Right lobe of liver (tissue), 6 donors: ENCODE data around the gene TMX2. TPM values are rescaled to one million over a fixed set of nuclear protein-coding genes. Genes with fewer than 3 reads are reported as not detected.

Experiments
- ATAC-seq, 4 donors: fragments of 200-7000 bp; cut with Tn5 transposase; one replicate each; pipeline ENCODE4 v1.9.1; 2020; ENCODE audit warnings: mild to moderate bottlenecking in 4 of 4, moderate library complexity in 4 of 4
- DNase-seq, 3 donors: peaks; one replicate each; pipeline ENCODE4 v3.0.0-alpha.2; 2020
- H3K27ac ChIP-seq, 3 donors: fragments of 200-600 bp; one replicate each; pipeline ENCODE4 v1.8.0; 2022
- H3K27me3 ChIP-seq, 2 donors: fragments of 200-600 bp; one replicate each; pipeline ENCODE4 v1.8.0; 2022
- H3K36me3 ChIP-seq, 4 donors: fragments of 200-600 bp; sonication (generic) in 1 of 4; one replicate each; pipeline versions ENCODE4 v1.5.1 to v1.8.0; 2017 to 2022; ENCODE audit warnings: control low read depth in 1 of 4
- H3K4me1 ChIP-seq, 4 donors: fragments of 200-600 bp; sonication (generic) in 1 of 4; one replicate each; pipeline versions ENCODE4 v1.5.1 to v1.8.0; 2017 to 2022; ENCODE audit warnings: control low read depth in 1 of 4
- H3K4me3 ChIP-seq, 3 donors: fragments of 200-600 bp; one replicate each; pipeline ENCODE4 v1.8.0; 2022
- H3K9me3 ChIP-seq, 4 donors: fragments of 200-600 bp; sonication (generic) in 1 of 4; one replicate each; pipeline versions ENCODE4 v1.5.1 to v1.8.0; 2017 to 2022; ENCODE audit warnings: control low read depth in 1 of 4
- CTCF ChIP-seq, 4 donors: fragments of 200-600 bp in 3 of 4; fragments of 450-650 bp in 1 of 4; IDR thresholded peaks; one replicate each; pipeline versions ENCODE4 v1.5.1 to v1.8.0; 2016 to 2022; ENCODE audit warnings: antibody characterized with exemption in 4 of 4, mild to moderate bottlenecking in 2 of 4
- POLR2A ChIP-seq: fragments of 450-650 bp; IDR thresholded peaks from one replicate; pipeline ENCODE4 v1.6.1; 2017; ENCODE audit warnings: antibody characterized with exemption, mild to moderate bottlenecking
- WGBS: methylation state at CpG from one replicate; pipeline ENCODE4 v1.1.6; 2018; ENCODE audit warnings: low coverage, low lambda C conversion rate; ENCODE audit not compliant: insufficient coverage; ENCODE audit errors: missing lambda C conversion rate; 5-methylcytosine and 5-hydroxymethylcytosine counted together
- intact Hi-C, 2 donors: fragments of 100-400 bp; cut with DNase I; formaldehyde crosslinking; loops; one replicate each; pipeline versions ENCODE4 v1.11.2 to v1.14.1; 2022
- total RNA-seq, 6 experiments: library from RNA; depleted of rRNA in 2 of 6; stranded (reverse); fragments of >200 nt in 2 of 6; fragmentation: NEBNext Ultra II Directional in 3 of 6; extraction: Animal tissue kit (Norgen Biotek cat#: 25700) in 3 of 6; gene quantifications; one replicate each; pipeline versions ENCODE4 v1.1.0 to v1.2.4, GENCODE V29; 2016 to 2023
- donor health status: DM: no; HTN: yes; CAD: no.
- donor health status: DM: no; HTN: no; CAD: no.
- donor health status: DM: no; HTN: no; CAD: no.
- donor health status: DM: no; HTN: yes; CAD: no.
- donor health status: DM: no; HTN: yes; CAD: no.

Gene TMX2
- total RNA-seq, 6 experiments from 2014 or later, result 39.1 to 53.8 (median 48.5) TPM

- H3K4me1 ChIP-seq, result peaks cover 0 to 80% (median 38%) of the 10 kb centered on the region in 4 donors
- TF ChIP-seq CTCF (IDR thresholded peaks at IDR 0.05) (no peak), POLR2A (no peak)
- peaks cover 0 to 2% (median 0%) of the 10 kb centered on the region in 4 donors for H3K36me3 ChIP-seq
- no peak overlapping the region for H3K4me3 ChIP-seq
- DNase-seq, result no peak
- H3K27me3 ChIP-seq, result no peaks in the 10 kb centered on the region
- H3K27ac ChIP-seq, result peak overlapping the region in 2 of 3 donors; percentile 7 to 12
- intact Hi-C loops, result no loop called here
- no peaks in the 10 kb centered on the region for H3K9me3 ChIP-seq
- WGBS, result 75% methylated on average over 3 of the region's 3 CpGs
- no peak for ATAC-seq
Measured at GRCh38 chr11:57781529-57781943, 69.1 kb downstream of the TMX2 start.

- WGBS, result 72% methylated on average over 2 of the region's 2 CpGs
- DNase-seq (no peak), ATAC-seq (no peak)
- Histone ChIP-seq H3K4me1 (peaks cover 3 to 73% (median 28%) of the 10 kb centered on the region in 4 donors), H3K4me3 (no peak overlapping the region), H3K27me3 (no peaks in the 10 kb centered on the region), H3K36me3 (peaks cover 0 to 2% (median 0%) of the 10 kb centered on the region in 4 donors), H3K9me3 (no peaks in the 10 kb centered on the region), H3K27ac (no peak overlapping the region)
- no peak for TF ChIP-seq POLR2A
- TF ChIP-seq CTCF (IDR thresholded peaks at IDR 0.05), result no peak
- intact Hi-C loops, result no loop called here
Measured at GRCh38 chr11:57785072-57785471, 72.7 kb downstream of the TMX2 start.

- intact Hi-C loops, result no loop called here
- no peaks in the 10 kb centered on the region for H3K36me3 ChIP-seq
- no peak for DNase-seq
- H3K4me1 ChIP-seq, result peaks cover 1 to 71% (median 26%) of the 10 kb centered on the region in 4 donors
- 93% methylated on average over 3 of the region's 4 CpGs for WGBS
- H3K27me3 ChIP-seq, result no peaks in the 10 kb centered on the region
- H3K27ac ChIP-seq, result no peak overlapping the region
- no peak overlapping the region for H3K4me3 ChIP-seq
- ATAC-seq, result no peak
- H3K9me3 ChIP-seq, result no peaks in the 10 kb centered on the region
- TF ChIP-seq POLR2A (no peak), CTCF (IDR thresholded peaks at IDR 0.05) (no peak)
Measured at GRCh38 chr11:57786436-57786835, 74.0 kb downstream of the TMX2 start.

- intact Hi-C loops, result no loop called here
- H3K4me3 ChIP-seq, result no peak overlapping the region
- H3K9me3 ChIP-seq, result no peaks in the 10 kb centered on the region
- DNase-seq (no peak), ATAC-seq (no peak)
- TF ChIP-seq CTCF (IDR thresholded peaks at IDR 0.05) (no peak), POLR2A (no peak)
- WGBS, result 71% methylated on average over 4 of the region's 4 CpGs
- no peaks in the 10 kb centered on the region for H3K27me3 ChIP-seq
- no peak overlapping the region for H3K27ac ChIP-seq
- peaks cover 0 to 71% (median 29%) of the 10 kb centered on the region in 4 donors for H3K4me1 ChIP-seq
- H3K36me3 ChIP-seq, result no peaks in the 10 kb centered on the region
Measured at GRCh38 chr11:57787006-57787604, 74.7 kb downstream of the TMX2 start.
